Mesothelial cell of epicardium (in vitro differentiated cells): ENCODE data around the gene TNS4. TPM values are rescaled to one million over a fixed set of nuclear protein-coding genes. Genes with fewer than 3 reads are reported as not detected.

Source experiments
- DNase-seq, 2 experiments: peaks; one replicate each; pipeline ENCODE4 v3.0.0; 2021; ENCODE audit warnings: low spot score in 2 of 2; ENCODE audit not compliant: unreplicated experiment in 2 of 2
- H3K27ac Mint-ChIP-seq: 2 replicates; pipeline ENCODE4 v1.8.0; 2021; ENCODE audit warnings: mixed read lengths
- H3K27me3 Mint-ChIP-seq: 2 replicates; pipeline ENCODE4 v1.8.0; 2021; ENCODE audit warnings: low read depth, mixed read lengths
- H3K36me3 Mint-ChIP-seq: 2 replicates; pipeline ENCODE4 v1.8.0; 2021; ENCODE audit warnings: mixed read lengths
- H3K4me1 Mint-ChIP-seq: 2 replicates; pipeline ENCODE4 v1.8.0; 2021; ENCODE audit warnings: mixed read lengths
- H3K4me3 Mint-ChIP-seq: 2 replicates; pipeline ENCODE4 v1.8.0; 2021; ENCODE audit warnings: mild to moderate bottlenecking, moderate library complexity, mixed read lengths
- H3K9me3 Mint-ChIP-seq: 2 replicates; pipeline ENCODE4 v1.8.0; 2021; ENCODE audit warnings: mixed read lengths
- total RNA-seq: library from RNA; stranded (reverse); gene quantifications from 3 replicates; pipeline ENCODE4 v1.2.1, GENCODE V29; 2021
- TF ChIP-seq, protein P1 (sequence below): fragments of 200-600 bp; sonication (generic); IDR thresholded peaks from one replicate; pipeline ENCODE4 v1.5.0; 2021; ENCODE audit warnings: antibody characterized with exemption; ENCODE audit not compliant: unreplicated experiment

TNS4 gene
- total RNA-seq, 1 donor from 2014 or later = not detected

DNA sequence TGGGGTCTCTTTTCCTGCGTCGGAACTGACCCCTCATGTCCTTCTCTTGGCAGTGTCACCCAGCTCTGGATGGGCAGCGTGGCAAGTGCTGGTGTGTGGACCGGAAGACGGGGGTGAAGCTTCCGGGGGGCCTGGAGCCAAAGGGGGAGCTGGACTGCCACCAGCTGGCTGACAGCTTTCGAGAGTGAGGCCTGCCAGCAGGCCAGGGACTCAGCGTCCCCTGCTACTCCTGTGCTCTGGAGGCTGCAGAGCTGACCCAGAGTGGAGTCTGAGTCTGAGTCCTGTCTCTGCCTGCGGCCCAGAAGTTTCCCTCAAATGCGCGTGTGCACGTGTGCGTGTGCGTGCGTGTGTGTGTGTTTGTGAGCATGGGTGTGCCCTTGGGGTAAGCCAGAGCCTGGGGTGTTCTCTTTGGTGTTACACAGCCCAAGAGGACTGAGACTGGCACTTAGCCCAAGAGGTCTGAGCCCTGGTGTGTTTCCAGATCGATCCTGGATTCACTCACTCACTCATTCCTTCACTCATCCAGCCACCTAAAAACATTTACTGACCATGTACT, 44.9 kb downstream of the TNS4 start:
- Mint-ChIP-seq H3K4me1 (peaks cover 48% of the 10 kb centered on the region), H3K4me3 (no peak overlapping the region), H3K27me3 (no peaks in the 10 kb centered on the region), H3K36me3 (peaks cover 16% of the 10 kb centered on the region), H3K9me3 (no peaks in the 10 kb centered on the region), H3K27ac (no peak overlapping the region)
- no peak for DNase-seq
- TF ChIP-seq, protein P1, sequence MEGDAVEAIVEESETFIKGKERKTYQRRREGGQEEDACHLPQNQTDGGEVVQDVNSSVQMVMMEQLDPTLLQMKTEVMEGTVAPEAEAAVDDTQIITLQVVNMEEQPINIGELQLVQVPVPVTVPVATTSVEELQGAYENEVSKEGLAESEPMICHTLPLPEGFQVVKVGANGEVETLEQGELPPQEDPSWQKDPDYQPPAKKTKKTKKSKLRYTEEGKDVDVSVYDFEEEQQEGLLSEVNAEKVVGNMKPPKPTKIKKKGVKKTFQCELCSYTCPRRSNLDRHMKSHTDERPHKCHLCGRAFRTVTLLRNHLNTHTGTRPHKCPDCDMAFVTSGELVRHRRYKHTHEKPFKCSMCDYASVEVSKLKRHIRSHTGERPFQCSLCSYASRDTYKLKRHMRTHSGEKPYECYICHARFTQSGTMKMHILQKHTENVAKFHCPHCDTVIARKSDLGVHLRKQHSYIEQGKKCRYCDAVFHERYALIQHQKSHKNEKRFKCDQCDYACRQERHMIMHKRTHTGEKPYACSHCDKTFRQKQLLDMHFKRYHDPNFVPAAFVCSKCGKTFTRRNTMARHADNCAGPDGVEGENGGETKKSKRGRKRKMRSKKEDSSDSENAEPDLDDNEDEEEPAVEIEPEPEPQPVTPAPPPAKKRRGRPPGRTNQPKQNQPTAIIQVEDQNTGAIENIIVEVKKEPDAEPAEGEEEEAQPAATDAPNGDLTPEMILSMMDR = no peak

DNA sequence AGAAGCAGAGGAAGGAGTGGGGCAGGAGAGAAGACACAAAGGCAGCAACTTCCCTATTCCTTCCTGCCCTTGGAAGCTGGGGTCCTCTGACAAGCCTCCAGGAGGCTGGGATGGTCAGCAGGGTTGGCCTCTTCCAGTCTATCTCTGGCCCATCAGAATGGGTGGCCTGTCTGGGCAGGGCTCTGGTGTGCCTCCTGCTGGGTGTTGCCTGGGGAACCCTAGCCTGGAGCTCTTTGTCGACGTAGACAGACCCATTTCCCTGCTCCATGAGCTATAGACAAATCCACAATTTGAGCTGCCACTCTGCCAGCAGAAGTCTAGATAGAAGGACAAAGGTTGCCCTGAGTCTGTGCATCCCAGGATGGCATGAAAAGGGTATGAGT, 46.8 kb downstream of the TNS4 start:
- Mint-ChIP-seq H3K4me1 (peaks cover 40% of the 10 kb centered on the region), H3K27ac (no peak overlapping the region), H3K27me3 (no peaks in the 10 kb centered on the region), H3K4me3 (no peak overlapping the region), H3K36me3 (peaks cover 16% of the 10 kb centered on the region), H3K9me3 (no peaks in the 10 kb centered on the region)
- no peak for DNase-seq
- TF ChIP-seq, protein P1 = no peak

DNA sequence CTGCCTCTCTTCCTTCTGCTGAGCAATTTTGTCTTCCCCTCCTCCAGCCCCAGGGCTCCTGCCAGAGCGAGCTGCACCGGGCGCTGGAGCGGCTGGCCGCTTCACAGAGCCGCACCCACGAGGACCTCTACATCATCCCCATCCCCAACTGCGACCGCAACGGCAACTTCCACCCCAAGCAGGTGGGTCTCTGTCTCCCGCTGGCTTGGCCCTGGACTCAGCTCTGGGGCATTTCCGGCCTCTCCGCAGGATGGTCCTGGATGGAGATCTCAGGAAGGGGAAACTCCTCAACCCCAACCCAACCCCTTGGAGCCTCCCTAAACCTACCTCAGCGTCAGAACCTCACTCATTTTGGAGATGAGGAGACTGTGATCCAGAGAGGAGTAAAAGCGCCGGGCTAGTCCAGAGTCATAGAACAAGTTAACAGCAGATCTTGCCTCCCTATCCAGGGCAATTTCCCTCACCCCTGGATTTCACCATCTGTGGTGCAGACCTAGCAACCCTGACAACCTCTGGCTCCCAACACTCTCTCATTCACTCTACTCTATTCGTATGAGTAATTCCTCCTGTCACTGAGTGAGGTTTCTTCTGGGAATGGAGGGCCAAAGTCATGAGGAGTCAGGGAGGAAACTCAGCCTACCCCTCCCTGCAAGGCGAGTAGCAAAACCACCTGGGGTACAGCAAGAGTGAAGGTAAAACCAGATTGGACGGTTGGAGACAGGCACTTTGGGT, 47.4 kb downstream of the TNS4 start:
- H3K36me3 Mint-ChIP-seq = peaks cover 16% of the 10 kb centered on the region
- no peaks in the 10 kb centered on the region for H3K27me3 Mint-ChIP-seq

DNA sequence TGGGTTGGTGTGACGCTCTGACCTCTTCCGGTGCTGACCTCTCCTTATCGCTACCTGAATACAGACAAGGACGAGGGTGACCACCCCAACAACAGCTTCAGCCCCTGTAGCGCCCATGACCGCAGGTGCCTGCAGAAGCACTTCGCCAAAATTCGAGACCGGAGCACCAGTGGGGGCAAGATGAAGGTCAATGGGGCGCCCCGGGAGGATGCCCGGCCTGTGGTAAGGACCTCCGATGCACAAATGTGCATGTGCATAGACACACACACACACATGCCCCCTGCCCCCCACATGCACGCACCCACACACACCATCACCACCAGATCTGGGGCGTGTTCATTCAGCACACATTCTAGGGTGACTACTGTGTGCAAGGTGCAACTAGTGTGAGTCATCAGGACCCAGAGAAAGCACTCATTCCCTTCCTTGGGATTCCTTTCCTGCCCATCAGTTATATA, 48.5 kb downstream of the TNS4 start:
- DNase-seq = no peak
- TF ChIP-seq, protein P1 = no peak
- Mint-ChIP-seq H3K4me3 (no peak overlapping the region), H3K36me3 (peaks cover 16% of the 10 kb centered on the region), H3K27me3 (no peaks in the 10 kb centered on the region), H3K9me3 (no peaks in the 10 kb centered on the region), H3K4me1 (peaks cover 27% of the 10 kb centered on the region), H3K27ac (no peak overlapping the region)

More for the DNA sequence above, 47.4 kb downstream of the TNS4 start:
- Mint-ChIP-seq H3K4me3 (no peak overlapping the region), H3K27ac (no peak overlapping the region), H3K9me3 (no peaks in the 10 kb centered on the region), H3K4me1 (peaks cover 36% of the 10 kb centered on the region)
- no peak for DNase-seq
- TF ChIP-seq, protein P1 = no peak

DNA sequence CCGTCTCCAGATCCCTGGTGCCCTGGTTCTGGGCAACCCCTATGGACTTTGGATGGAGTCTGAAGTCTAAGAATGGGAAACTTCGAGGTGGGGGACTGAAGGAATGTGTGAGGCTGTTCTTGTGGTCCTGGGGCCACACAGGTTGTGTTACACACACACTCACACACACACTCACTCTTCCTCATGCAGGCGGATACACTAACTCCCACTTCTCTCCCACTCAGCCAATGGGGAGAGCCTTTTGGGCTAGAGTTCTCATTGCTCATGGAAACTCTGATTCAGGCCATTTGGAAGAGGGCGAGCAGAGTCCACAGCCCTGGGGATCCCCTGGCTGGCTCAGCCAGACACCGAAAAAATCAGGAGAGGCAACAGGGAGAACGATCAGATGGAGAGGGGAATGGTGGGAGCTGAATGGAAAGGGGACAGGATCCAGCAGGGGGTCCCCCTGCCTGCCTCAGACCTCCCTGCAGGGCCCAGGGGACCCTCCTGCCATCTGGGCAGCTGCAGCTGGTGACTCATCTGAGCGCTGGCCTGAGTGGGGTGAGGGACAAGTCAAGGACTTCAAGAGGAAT, 49.1 kb downstream of the TNS4 start:
- H3K36me3 Mint-ChIP-seq = peaks cover 16% of the 10 kb centered on the region
- TF ChIP-seq, protein P1 = no peak
- no peaks in the 10 kb centered on the region for H3K9me3 Mint-ChIP-seq
- no peak overlapping the region for H3K4me3 Mint-ChIP-seq
- H3K4me1 Mint-ChIP-seq = peaks cover 25% of the 10 kb centered on the region
- peak overlapping the region; percentile 48 for H3K27ac Mint-ChIP-seq
- no peaks in the 10 kb centered on the region for H3K27me3 Mint-ChIP-seq
- DNase-seq = no peak
